Left lung (tissue), 10 donors: ENCODE results near the gene SPATA3. TPM values are rescaled to one million over a fixed set of nuclear protein-coding genes. Genes with fewer than 3 reads are reported as not detected.
"Not testable (repeated sequence)": the region's sequence is repeated elsewhere in the genome, so short reads cannot be mapped to it uniquely, and the experiment has no call there.

Experiments used
- ATAC-seq: fragments of 200-7000 bp; cut with Tn5 transposase; one replicate; pipeline ENCODE4 v1.9.1; 2020; ENCODE audit warnings: moderate library complexity
- DNase-seq, 4 donors: peaks; one replicate each; pipeline ENCODE4 v3.0.0-alpha.2; 2013 to 2020
- H3K27ac ChIP-seq, 2 donors: fragments of 200-600 bp; sonication (generic) in 1 of 2; one replicate each; pipeline versions ENCODE4 v1.5.0 to v1.8.0; 2020 to 2021
- H3K27me3 ChIP-seq, 2 donors: fragments of 200-600 bp; sonication (generic) in 1 of 2; one replicate each; pipeline versions ENCODE4 v1.5.0 to v1.8.0; 2020 to 2021
- H3K36me3 ChIP-seq, 2 donors: fragments of 200-600 bp; sonication (generic) in 1 of 2; one replicate each; pipeline versions ENCODE4 v1.5.0 to v1.8.0; 2020 to 2021
- H3K4me1 ChIP-seq, 2 donors: fragments of 200-600 bp; one replicate each; pipeline ENCODE4 v1.8.0; 2021
- H3K4me3 ChIP-seq, 2 donors: fragments of 200-600 bp; sonication (generic) in 1 of 2; one replicate each; pipeline versions ENCODE4 v1.5.0 to v1.8.0; 2020 to 2021; ENCODE audit warnings: mild to moderate bottlenecking in 1 of 2
- H3K9me3 ChIP-seq, 2 donors: fragments of 200-600 bp; sonication (generic) in 1 of 2; one replicate each; pipeline versions ENCODE4 v1.5.0 to v1.8.0; 2020 to 2021
- intact Hi-C, 2 donors: fragments of 100-400 bp; cut with DNase I; formaldehyde crosslinking; loops; one replicate each; pipeline versions ENCODE4 v1.11.2 to v1.14.2; 2022
- polyA plus RNA-seq, 6 donors: library from polyadenylated mRNA; unstranded; fragments of 120-200 nt; gene quantifications; one replicate each; pipeline ENCODE4 v1.2.1, GENCODE V29; 2013; ENCODE audit not compliant: insufficient read length in 6 of 6
- total RNA-seq, 2 donors: library from RNA; stranded (reverse); fragmentation: NEBNext Ultra II Directional; extraction: Animal tissue kit (Norgen Biotek cat#: 25700); gene quantifications; one replicate each; pipeline ENCODE4 v1.2.1, GENCODE V29; 2021
- TF ChIP-seq, protein P1 (sequence below), 2 donors: fragments of 200-600 bp; sonication (generic) in 1 of 2; IDR thresholded peaks; one replicate each; pipeline versions ENCODE4 v1.5.0 to v1.8.0; 2021; ENCODE audit warnings: antibody characterized with exemption in 2 of 2
- donor health status: DM: no; HTN: yes; CAD: no.
- donor health status: DM: no; HTN: no; CAD: no.

Gene SPATA3
- total and polyA plus RNA-seq, 8 donors, result 0.16 TPM; not detected in 7

DNA sequence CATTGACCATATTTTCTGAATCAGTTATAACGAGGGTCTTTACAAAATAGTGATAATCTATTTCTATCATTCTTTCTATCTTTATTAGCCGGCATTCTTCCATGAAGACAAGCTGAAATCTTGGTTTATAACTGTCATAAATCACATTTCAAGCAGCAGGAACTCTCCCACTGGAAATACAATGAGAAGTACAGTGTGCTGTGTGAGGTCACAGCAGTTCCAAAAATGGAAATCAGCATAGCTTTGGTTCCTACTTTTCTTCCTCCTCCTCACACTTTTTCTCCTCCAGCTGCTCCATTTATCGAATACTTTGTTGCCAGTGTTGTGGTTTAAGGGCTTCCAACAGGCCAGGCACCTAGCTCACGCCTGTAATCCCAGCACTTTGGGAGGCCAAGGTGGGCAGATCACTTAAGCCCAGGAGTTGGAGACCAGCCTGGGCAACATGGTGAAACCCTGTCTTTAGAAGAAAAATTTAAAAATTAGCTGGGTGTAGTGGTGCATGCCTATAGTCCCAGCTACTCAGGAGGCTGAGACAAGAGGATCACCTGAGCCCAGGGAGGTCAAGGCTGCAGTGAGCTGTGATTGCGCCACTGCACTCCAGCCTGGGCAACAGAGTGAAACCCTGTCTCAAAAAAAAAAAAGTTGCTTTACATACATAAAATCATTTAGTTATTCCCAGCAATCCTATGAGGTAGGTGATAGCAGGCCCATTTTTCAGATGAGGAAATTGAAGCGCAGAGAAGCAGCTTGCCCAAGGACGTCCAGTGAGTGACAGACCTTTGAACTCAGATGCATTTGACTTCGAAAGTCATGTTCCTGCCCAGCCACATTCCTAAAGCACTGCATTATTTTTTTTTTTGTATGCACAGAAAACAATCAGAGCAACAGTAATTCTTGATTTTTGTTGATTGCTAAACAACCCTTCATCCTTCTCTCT is 36.8 kb upstream of the SPATA3 start:
- H3K4me3 ChIP-seq, result no peak overlapping the region
- intact Hi-C loops, result no loop called here
- DNase-seq (no peak), ATAC-seq (no peak)
- TF ChIP-seq, protein P1, sequence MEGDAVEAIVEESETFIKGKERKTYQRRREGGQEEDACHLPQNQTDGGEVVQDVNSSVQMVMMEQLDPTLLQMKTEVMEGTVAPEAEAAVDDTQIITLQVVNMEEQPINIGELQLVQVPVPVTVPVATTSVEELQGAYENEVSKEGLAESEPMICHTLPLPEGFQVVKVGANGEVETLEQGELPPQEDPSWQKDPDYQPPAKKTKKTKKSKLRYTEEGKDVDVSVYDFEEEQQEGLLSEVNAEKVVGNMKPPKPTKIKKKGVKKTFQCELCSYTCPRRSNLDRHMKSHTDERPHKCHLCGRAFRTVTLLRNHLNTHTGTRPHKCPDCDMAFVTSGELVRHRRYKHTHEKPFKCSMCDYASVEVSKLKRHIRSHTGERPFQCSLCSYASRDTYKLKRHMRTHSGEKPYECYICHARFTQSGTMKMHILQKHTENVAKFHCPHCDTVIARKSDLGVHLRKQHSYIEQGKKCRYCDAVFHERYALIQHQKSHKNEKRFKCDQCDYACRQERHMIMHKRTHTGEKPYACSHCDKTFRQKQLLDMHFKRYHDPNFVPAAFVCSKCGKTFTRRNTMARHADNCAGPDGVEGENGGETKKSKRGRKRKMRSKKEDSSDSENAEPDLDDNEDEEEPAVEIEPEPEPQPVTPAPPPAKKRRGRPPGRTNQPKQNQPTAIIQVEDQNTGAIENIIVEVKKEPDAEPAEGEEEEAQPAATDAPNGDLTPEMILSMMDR (IDR thresholded peaks at IDR 0.05), result no peak
- H3K27ac ChIP-seq, result no peak overlapping the region
- no peaks in the 10 kb centered on the region for H3K9me3 ChIP-seq
- peaks cover 0 to 9% of the 10 kb centered on the region in 2 donors for H3K4me1 ChIP-seq
- peaks cover 0 to 45% of the 10 kb centered on the region in 2 donors for H3K27me3 ChIP-seq
- no peaks in the 10 kb centered on the region for H3K36me3 ChIP-seq

DNA sequence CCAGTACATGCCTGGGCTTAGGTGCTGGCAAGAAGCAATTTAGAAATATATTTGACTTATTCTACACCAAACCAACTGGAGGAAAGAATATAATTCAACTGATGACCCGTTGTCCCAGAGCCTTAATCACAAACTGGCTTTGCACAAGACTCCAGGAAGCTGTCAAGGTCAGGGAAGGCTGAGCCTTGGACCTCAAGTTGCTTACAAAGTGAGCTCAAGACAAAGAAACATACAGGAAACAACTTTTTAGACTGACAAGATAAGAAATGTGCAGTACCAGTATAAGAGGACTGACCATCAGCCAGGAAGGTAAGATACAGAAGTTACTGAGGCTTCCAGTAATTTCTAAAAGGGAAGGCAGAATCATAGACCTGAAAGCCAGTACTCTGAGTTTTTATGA is 35.9 kb upstream of the SPATA3 start:
- no peak for DNase-seq
- Histone ChIP-seq H3K4me1 (peaks cover 0 to 9% of the 10 kb centered on the region in 2 donors), H3K27ac (no peak overlapping the region), H3K36me3 (no peaks in the 10 kb centered on the region), H3K4me3 (no peak overlapping the region), H3K9me3 (no peaks in the 10 kb centered on the region), H3K27me3 (peaks cover 0 to 45% of the 10 kb centered on the region in 2 donors)
- no peak for ATAC-seq
- TF ChIP-seq, protein P1 (IDR thresholded peaks at IDR 0.05), result no peak
- intact Hi-C loops, result no loop called here

DNA sequence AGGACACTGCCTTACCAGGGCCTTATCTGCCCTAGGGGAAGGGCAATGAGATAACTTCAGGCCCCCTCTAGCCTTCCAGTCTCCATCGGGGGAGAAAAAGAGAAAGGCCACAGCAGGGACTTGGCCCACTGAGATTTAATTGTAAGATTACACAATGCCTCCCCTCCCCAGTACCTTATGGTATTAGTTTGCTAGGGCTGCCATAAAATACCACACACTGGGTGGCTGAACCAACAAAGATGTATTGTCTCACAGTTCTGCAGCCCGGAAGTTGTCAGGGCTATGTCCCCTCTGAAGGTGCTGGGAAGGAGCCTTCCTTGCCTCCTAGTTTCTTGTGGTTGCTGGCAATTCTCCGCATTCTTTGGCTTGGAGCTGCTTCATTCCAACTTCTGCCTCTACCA is 34.8 kb upstream of the SPATA3 start:
- Histone ChIP-seq H3K27me3 (peaks cover 0 to 36% of the 10 kb centered on the region in 2 donors), H3K27ac (no peak overlapping the region), H3K9me3 (no peaks in the 10 kb centered on the region), H3K4me1 (peaks cover 0 to 9% of the 10 kb centered on the region in 2 donors), H3K4me3 (no peak overlapping the region), H3K36me3 (no peaks in the 10 kb centered on the region)
- DNase-seq (no peak), ATAC-seq (no peak)
- intact Hi-C loops, result no loop called here
- TF ChIP-seq, protein P1 (IDR thresholded peaks at IDR 0.05), result no peak

- Histone ChIP-seq H3K27ac (no peak overlapping the region), H3K4me3 (no peak overlapping the region), H3K27me3 (peaks cover 0 to 4% of the 10 kb centered on the region in 2 donors), H3K9me3 (no peaks in the 10 kb centered on the region), H3K4me1 (no peaks in the 10 kb centered on the region), H3K36me3 (no peaks in the 10 kb centered on the region)
- intact Hi-C loops, result no loop called here
- ATAC-seq (no peak), DNase-seq (peak in 1 of 4 donors; percentile 75)
- TF ChIP-seq, protein P1 (IDR thresholded peaks at IDR 0.05), result no peak
Observed at GRCh38 chr2:230964136-230964730, 31.7 kb upstream of the SPATA3 start.

DNA sequence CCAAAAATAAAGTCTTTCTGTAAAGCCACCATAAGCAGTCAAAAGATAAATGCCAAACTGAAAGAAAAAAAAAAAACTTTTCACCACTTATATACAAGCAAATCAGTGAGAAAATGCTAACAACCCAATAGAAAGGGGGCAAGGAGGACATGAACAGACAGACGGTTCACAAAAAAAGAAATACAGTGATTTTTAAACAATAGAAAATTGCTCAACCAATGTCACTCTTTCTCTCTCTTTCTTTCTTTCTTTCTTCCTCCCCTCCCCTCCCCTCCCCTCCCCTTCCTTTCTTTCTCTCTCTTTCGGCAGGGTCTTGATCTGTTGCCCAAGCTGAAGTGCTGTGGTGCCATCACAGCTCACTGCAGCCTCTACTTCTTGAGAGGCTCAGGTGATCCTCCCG is 28.8 kb upstream of the SPATA3 start:
- Histone ChIP-seq H3K9me3 (no peaks in the 10 kb centered on the region), H3K4me1 (no peaks in the 10 kb centered on the region), H3K27me3 (no peaks in the 10 kb centered on the region), H3K36me3 (no peaks in the 10 kb centered on the region), H3K4me3 (no peak overlapping the region), H3K27ac (no peak overlapping the region)
- intact Hi-C loops, result no loop called here
- TF ChIP-seq, protein P1 (IDR thresholded peaks at IDR 0.05), result no peak
- no peak for DNase-seq
- no peak for ATAC-seq

- ATAC-seq, result not testable (repeated sequence)
Observed at GRCh38 chr2:230968314-230968713, 27.6 kb upstream of the SPATA3 start.

More at GRCh38 chr2:230968314-230968713, 27.6 kb upstream of the SPATA3 start:
- H3K27ac ChIP-seq, H3K4me1 ChIP-seq, H3K4me3 ChIP-seq, H3K27me3 ChIP-seq, H3K36me3 ChIP-seq, H3K9me3 ChIP-seq, DNase-seq, intact Hi-C loops: not testable (repeated sequence)
